ENCODE data around the gene GK2.

Gene GK2

GRCh38 chr4:79421483-79421882, 13.5 kb upstream of the GK2 start:
- Histone ChIP-seq H3K4me3 (ENCODE audit: low read length) (no peak overlapping the region), H3K27me3 (ENCODE audit: control insufficient read depth, insufficient read depth, low read length) (no peaks in the 10 kb centered on the region), H3K36me3 (ENCODE audit: insufficient read depth, low read length) (no peaks in the 10 kb centered on the region), H3K4me2 (ENCODE audit: low read length) (no peak overlapping the region), H3K9ac (ENCODE audit: low read depth, low read length) (no peak overlapping the region), H3K9me3 (replicated peaks; ENCODE audit: low read length) (no peaks in the 10 kb centered on the region), H3K4me1 (ENCODE audit: control insufficient read depth, insufficient read depth, low read length) (no peaks in the 10 kb centered on the region)

DNA sequence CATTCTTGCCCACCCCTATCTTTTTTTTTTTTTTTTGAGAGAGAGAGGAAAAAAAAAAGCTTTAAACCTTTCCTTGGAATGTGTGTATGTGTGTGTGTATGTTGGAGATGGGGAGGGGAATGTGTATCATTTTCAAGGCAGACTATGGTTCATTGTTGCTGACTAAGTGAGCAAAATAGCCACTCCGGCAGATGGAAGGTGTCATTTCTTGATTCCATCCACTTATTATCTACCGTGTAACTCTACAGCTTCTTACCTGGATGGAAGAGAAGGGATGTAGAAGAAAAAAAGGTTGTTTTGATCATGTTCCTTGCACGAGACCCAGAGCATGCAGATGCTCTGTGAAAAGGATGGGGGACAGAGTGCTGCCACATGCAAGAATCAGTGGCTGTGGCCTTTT, 5.9 kb upstream of the GK2 start:
- Histone ChIP-seq H3K9me3 (replicated peaks; ENCODE audit: low read length) (no peaks in the 10 kb centered on the region), H3K4me1 (ENCODE audit: control insufficient read depth, insufficient read depth, low read length) (no peaks in the 10 kb centered on the region), H3K4me3 (ENCODE audit: low read length) (no peak overlapping the region), H3K9ac (ENCODE audit: low read depth, low read length) (no peak overlapping the region), H3K27me3 (ENCODE audit: control insufficient read depth, insufficient read depth, low read length) (no peaks in the 10 kb centered on the region), H3K4me2 (ENCODE audit: low read length) (no peak overlapping the region), H3K36me3 (ENCODE audit: insufficient read depth, low read length) (no peaks in the 10 kb centered on the region)

- Histone ChIP-seq H3K4me2 (ENCODE audit: low read length) (no peak overlapping the region), H3K27me3 (ENCODE audit: control insufficient read depth, insufficient read depth, low read length) (no peaks in the 10 kb centered on the region), H3K36me3 (ENCODE audit: insufficient read depth, low read length) (no peaks in the 10 kb centered on the region), H3K9ac (ENCODE audit: low read depth, low read length) (no peak overlapping the region), H3K9me3 (replicated peaks; ENCODE audit: low read length) (no peaks in the 10 kb centered on the region), H3K4me1 (ENCODE audit: control insufficient read depth, insufficient read depth, low read length) (no peaks in the 10 kb centered on the region), H3K4me3 (ENCODE audit: low read length) (no peak overlapping the region)
Measured at GRCh38 chr4:79413032-79413885, 5.2 kb upstream of the GK2 start.

GRCh38 chr4:79404666-79405065, 3.4 kb downstream of the GK2 start:
- Histone ChIP-seq H3K9ac (ENCODE audit: low read depth, low read length) (no peak overlapping the region), H3K4me2 (ENCODE audit: low read length) (no peak overlapping the region), H3K9me3 (replicated peaks; ENCODE audit: low read length) (no peaks in the 10 kb centered on the region), H3K27me3 (ENCODE audit: control insufficient read depth, insufficient read depth, low read length) (no peaks in the 10 kb centered on the region), H3K4me1 (ENCODE audit: control insufficient read depth, insufficient read depth, low read length) (no peaks in the 10 kb centered on the region), H3K4me3 (ENCODE audit: low read length) (no peak overlapping the region), H3K36me3 (ENCODE audit: insufficient read depth, low read length) (no peaks in the 10 kb centered on the region)

GRCh38 chr4:79403356-79403755, 4.7 kb downstream of the GK2 start:
- Histone ChIP-seq H3K4me1 (ENCODE audit: control insufficient read depth, insufficient read depth, low read length) (no peaks in the 10 kb centered on the region), H3K4me3 (ENCODE audit: low read length) (no peak overlapping the region), H3K27me3 (ENCODE audit: control insufficient read depth, insufficient read depth, low read length) (no peaks in the 10 kb centered on the region), H3K36me3 (ENCODE audit: insufficient read depth, low read length) (no peaks in the 10 kb centered on the region), H3K9me3 (replicated peaks; ENCODE audit: low read length) (no peaks in the 10 kb centered on the region), H3K9ac (ENCODE audit: low read depth, low read length) (no peak overlapping the region), H3K4me2 (ENCODE audit: low read length) (no peak overlapping the region)

DNA sequence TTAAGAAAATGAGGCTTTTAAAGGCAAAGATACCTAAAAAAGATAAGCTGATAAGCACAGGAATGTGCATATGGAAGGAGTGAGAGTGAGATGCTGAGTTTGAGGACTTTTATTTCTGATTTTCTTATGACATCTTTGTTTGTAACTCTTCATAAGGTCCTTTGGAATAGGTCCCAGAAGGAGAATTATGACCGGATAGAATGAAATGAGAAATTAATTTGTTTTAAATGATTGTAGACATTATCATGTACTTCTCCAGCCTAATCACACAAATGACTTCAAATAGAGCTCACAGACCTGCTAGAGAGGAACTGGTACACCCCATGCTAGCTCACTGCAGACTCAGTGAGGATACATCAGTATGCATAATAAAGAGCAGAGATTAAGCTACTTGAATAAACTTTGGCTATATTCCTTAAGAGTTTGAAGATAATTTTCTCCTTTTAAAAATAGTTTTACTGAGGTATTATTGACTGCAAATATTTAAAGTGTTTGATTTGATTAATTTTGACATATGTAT, 5.6 kb downstream of the GK2 start:
- Histone ChIP-seq H3K36me3 (ENCODE audit: insufficient read depth, low read length) (no peaks in the 10 kb centered on the region), H3K9ac (ENCODE audit: low read depth, low read length) (no peak overlapping the region), H3K4me3 (ENCODE audit: low read length) (no peak overlapping the region)

GRCh38 chr4:79399076-79399475, 9.0 kb downstream of the GK2 start:
- Histone ChIP-seq H3K27me3 (ENCODE audit: control insufficient read depth, insufficient read depth, low read length) (no peaks in the 10 kb centered on the region), H3K4me2 (ENCODE audit: low read length) (no peak overlapping the region), H3K9me3 (replicated peaks; ENCODE audit: low read length) (no peaks in the 10 kb centered on the region), H3K36me3 (ENCODE audit: insufficient read depth, low read length) (no peaks in the 10 kb centered on the region), H3K4me3 (ENCODE audit: low read length) (no peak overlapping the region), H3K4me1 (ENCODE audit: control insufficient read depth, insufficient read depth, low read length) (no peaks in the 10 kb centered on the region), H3K9ac (ENCODE audit: low read depth, low read length) (no peak overlapping the region)

More for the DNA sequence above, 5.6 kb downstream of the GK2 start:
- Histone ChIP-seq H3K9me3 (replicated peaks; ENCODE audit: low read length) (no peaks in the 10 kb centered on the region), H3K4me2 (ENCODE audit: low read length) (no peak overlapping the region), H3K27me3 (ENCODE audit: control insufficient read depth, insufficient read depth, low read length) (no peaks in the 10 kb centered on the region), H3K4me1 (ENCODE audit: control insufficient read depth, insufficient read depth, low read length) (no peaks in the 10 kb centered on the region)

DNA sequence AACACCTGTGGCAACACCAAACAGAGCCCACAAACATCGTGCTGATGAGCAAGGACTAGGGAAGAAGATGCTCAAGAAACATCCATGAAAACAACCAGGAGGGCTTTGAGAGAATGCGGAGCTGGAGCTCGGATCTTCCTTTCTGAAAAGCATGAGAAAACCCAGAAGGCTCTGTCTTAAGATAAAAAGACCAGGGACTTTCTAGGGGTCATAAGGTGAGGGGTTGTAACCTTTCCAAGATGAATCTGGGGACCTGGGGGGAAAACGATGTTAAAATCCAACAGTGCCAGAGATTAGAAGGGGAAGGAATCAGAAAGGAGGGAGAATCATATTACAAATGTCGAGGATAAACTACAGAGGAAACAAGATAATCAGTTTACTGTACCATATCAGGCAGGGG, 10.1 kb downstream of the GK2 start:
- no peaks in the 10 kb centered on the region for H3K27me3 ChIP-seq (ENCODE audit: control insufficient read depth, insufficient read depth, low read length)
- H3K4me2 ChIP-seq (ENCODE audit: low read length): no peak overlapping the region
- H3K4me3 ChIP-seq (ENCODE audit: low read length): no peak overlapping the region
- no peaks in the 10 kb centered on the region for H3K4me1 ChIP-seq (ENCODE audit: control insufficient read depth, insufficient read depth, low read length)
- no peaks in the 10 kb centered on the region for H3K36me3 ChIP-seq (ENCODE audit: insufficient read depth, low read length)
- H3K9ac ChIP-seq (ENCODE audit: low read depth, low read length): no peak overlapping the region
- no peaks in the 10 kb centered on the region for H3K9me3 ChIP-seq (replicated peaks; ENCODE audit: low read length)

DNA sequence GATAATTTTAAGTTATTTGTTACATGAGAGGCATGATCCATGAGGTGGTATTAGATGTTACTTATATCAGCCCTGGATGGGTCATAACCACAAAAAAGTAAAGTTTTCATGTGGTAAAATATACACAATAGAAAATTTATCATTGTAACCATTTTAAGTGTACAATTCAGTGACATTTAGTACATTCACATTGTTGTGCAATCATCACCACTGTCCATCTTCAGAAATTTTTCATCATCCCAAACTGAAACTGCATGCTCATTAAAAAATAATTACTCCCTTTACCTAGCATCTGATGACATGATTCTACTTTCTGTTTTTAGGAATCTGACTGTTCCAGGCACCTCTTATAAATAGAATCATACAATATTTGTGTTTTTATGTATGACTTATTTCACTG, 11.2 kb downstream of the GK2 start:
- no peaks in the 10 kb centered on the region for H3K4me1 ChIP-seq (ENCODE audit: control insufficient read depth, insufficient read depth, low read length)
- no peaks in the 10 kb centered on the region for H3K27me3 ChIP-seq (ENCODE audit: control insufficient read depth, insufficient read depth, low read length)
- no peaks in the 10 kb centered on the region for H3K36me3 ChIP-seq (ENCODE audit: insufficient read depth, low read length)
- H3K9ac ChIP-seq (ENCODE audit: low read depth, low read length): no peak overlapping the region
- no peaks in the 10 kb centered on the region for H3K9me3 ChIP-seq (replicated peaks; ENCODE audit: low read length)
- no peak overlapping the region for H3K4me3 ChIP-seq (ENCODE audit: low read length)
- H3K4me2 ChIP-seq (ENCODE audit: low read length): no peak overlapping the region

DNA sequence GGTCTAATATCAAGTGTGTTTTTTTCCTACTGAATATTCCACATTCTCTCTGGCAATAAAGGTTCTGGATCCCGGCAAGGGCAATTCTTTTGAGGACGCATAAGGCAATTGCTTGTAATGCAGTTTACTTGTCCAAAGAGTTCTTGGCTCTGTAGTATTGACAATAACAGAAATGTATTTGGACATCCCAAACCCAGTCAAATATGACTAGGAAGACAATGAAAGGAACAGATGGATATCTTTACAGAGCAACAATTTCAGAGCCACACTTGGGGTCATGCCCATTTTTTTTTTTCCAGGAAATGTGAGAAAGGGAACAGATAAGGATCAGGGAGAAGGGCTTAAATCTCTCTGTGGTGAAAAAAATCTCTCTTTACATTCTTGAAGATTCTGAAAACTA, 12.2 kb downstream of the GK2 start:
- Histone ChIP-seq H3K36me3 (ENCODE audit: insufficient read depth, low read length) (no peaks in the 10 kb centered on the region), H3K4me1 (ENCODE audit: control insufficient read depth, insufficient read depth, low read length) (no peaks in the 10 kb centered on the region), H3K4me3 (ENCODE audit: low read length) (no peak overlapping the region), H3K27me3 (ENCODE audit: control insufficient read depth, insufficient read depth, low read length) (no peaks in the 10 kb centered on the region), H3K4me2 (ENCODE audit: low read length) (no peak overlapping the region), H3K9me3 (replicated peaks; ENCODE audit: low read length) (no peaks in the 10 kb centered on the region), H3K9ac (ENCODE audit: low read depth, low read length) (no peak overlapping the region)

DNA sequence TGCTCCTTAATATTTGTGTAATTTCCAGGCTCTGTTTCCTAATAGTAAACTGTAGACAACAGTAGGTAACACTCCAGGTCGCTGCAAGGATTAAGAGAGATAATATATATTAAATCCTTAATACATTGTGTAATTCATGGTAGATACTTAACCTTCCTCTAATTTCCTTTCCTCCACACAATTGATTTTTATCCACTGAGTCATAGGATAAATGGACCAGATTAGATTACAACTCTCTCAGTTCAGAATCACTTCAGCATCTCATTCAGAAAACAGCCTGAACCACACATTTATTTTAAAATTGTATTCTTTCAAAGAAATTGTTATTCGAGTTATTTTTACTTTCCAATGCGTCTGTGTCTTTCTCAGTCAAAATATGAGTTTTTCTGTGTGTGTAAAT, 17.1 kb downstream of the GK2 start:
- no peaks in the 10 kb centered on the region for H3K36me3 ChIP-seq (ENCODE audit: insufficient read depth, low read length)
- no peaks in the 10 kb centered on the region for H3K4me1 ChIP-seq (ENCODE audit: control insufficient read depth, insufficient read depth, low read length)
- no peak overlapping the region for H3K4me2 ChIP-seq (ENCODE audit: low read length)
- no peaks in the 10 kb centered on the region for H3K27me3 ChIP-seq (ENCODE audit: control insufficient read depth, insufficient read depth, low read length)
- no peak overlapping the region for H3K9ac ChIP-seq (ENCODE audit: low read depth, low read length)
- H3K9me3 ChIP-seq (replicated peaks; ENCODE audit: low read length): no peaks in the 10 kb centered on the region
- no peak overlapping the region for H3K4me3 ChIP-seq (ENCODE audit: low read length)

DNA sequence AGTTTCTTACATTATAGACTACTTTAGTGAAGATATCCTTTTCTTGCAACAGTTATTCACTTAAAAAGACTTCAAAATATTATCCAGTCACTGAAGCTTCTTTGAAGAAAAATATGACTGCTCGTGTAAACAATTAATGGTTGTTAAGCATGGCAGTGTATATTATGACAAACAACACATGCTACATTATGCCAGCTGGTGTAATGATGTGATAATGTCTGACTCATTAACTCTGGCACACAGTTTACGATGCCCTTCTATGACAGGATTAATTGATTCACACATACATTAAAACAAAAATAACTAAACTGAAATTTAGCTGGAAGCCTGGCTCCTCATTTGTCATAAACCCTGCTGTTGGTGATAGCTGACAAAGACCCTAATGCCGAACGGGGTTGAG, 22.4 kb downstream of the GK2 start:
- Histone ChIP-seq H3K27me3 (ENCODE audit: control insufficient read depth, insufficient read depth, low read length) (no peaks in the 10 kb centered on the region), H3K4me1 (ENCODE audit: control insufficient read depth, insufficient read depth, low read length) (no peaks in the 10 kb centered on the region), H3K4me2 (ENCODE audit: low read length) (no peak overlapping the region), H3K36me3 (ENCODE audit: insufficient read depth, low read length) (no peaks in the 10 kb centered on the region), H3K9ac (ENCODE audit: low read depth, low read length) (no peak overlapping the region), H3K9me3 (replicated peaks; ENCODE audit: low read length) (no peaks in the 10 kb centered on the region), H3K4me3 (ENCODE audit: low read length) (no peak overlapping the region)
